Suprapubic skin (tissue), 4 donors: ENCODE data around the gene CCNJ.

Experiments used
- EP300 ChIP-seq: sonication (generic); formaldehyde crosslinking; IDR thresholded peaks from one replicate; pipeline ENCODE4 v1.6.1; 2017; ENCODE audit warnings: antibody characterized with exemption
- POLR2A ChIP-seq, 2 donors: fragments of 450-650 bp; IDR thresholded peaks; one replicate each; pipeline ENCODE4 v1.6.1; 2017; ENCODE audit warnings: antibody characterized with exemption in 2 of 2, mild to moderate bottlenecking in 2 of 2, moderate library complexity in 2 of 2
- POLR2AphosphoS5 ChIP-seq, 3 donors: sonication (generic); formaldehyde crosslinking; IDR thresholded peaks; one replicate each; pipeline ENCODE4 v1.6.1; 2017; ENCODE audit warnings: antibody characterized with exemption in 3 of 3
- TF ChIP-seq, protein P1 (sequence below), 2 donors: fragments of 200-600 bp in 1 of 2; fragments of 450-650 bp in 1 of 2; sonication (generic) in 1 of 2; IDR thresholded peaks; one replicate each; pipeline ENCODE4 v1.5.1; 2016 to 2019; ENCODE audit warnings: antibody characterized with exemption in 2 of 2, mild to moderate bottlenecking in 1 of 2, moderate library complexity in 1 of 2

- TF ChIP-seq POLR2AphosphoS5 (IDR thresholded peaks at IDR 0.05) (no peak), POLR2A (IDR thresholded peaks at IDR 0.05) (no peak), EP300 (no peak)
- TF ChIP-seq, protein P1, sequence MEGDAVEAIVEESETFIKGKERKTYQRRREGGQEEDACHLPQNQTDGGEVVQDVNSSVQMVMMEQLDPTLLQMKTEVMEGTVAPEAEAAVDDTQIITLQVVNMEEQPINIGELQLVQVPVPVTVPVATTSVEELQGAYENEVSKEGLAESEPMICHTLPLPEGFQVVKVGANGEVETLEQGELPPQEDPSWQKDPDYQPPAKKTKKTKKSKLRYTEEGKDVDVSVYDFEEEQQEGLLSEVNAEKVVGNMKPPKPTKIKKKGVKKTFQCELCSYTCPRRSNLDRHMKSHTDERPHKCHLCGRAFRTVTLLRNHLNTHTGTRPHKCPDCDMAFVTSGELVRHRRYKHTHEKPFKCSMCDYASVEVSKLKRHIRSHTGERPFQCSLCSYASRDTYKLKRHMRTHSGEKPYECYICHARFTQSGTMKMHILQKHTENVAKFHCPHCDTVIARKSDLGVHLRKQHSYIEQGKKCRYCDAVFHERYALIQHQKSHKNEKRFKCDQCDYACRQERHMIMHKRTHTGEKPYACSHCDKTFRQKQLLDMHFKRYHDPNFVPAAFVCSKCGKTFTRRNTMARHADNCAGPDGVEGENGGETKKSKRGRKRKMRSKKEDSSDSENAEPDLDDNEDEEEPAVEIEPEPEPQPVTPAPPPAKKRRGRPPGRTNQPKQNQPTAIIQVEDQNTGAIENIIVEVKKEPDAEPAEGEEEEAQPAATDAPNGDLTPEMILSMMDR (IDR thresholded peaks at IDR 0.05), result no peak
These were observed 64.2 kb downstream of the CCNJ start for GRCh38 chr10:96107623-96108038.
